K562 (cell line): ENCODE results near the gene SLC22A4. TPM values are rescaled to one million over a fixed set of nuclear protein-coding genes. Genes with fewer than 3 reads are reported as not detected.

ENCODE experiments used
- ARNT ChIP-seq, 2 experiments: fragments of 450-650 bp; IDR thresholded peaks; 2 replicates each; pipeline ENCODE4 v1.6.1; 2016; ENCODE audit warnings: mild to moderate bottlenecking in 1 of 2
- CC2D1A ChIP-seq: fragments of 450-650 bp; IDR thresholded peaks from 2 replicates; pipeline ENCODE4 v1.6.1; 2017; ENCODE audit warnings: mild to moderate bottlenecking
- HCFC1 ChIP-seq: IDR thresholded peaks from 2 replicates; pipeline ENCODE4 v1.6.1; 2012; ENCODE audit warnings: low read depth, low read length, improper control_type of control experiment
- HDAC1 ChIP-seq, 2 experiments: fragments of 450-650 bp; IDR thresholded peaks; 2 replicates each; pipeline ENCODE4 v1.6.1; 2016 to 2017; ENCODE audit warnings: inconsistent platforms in 1 of 2, mild to moderate bottlenecking in 1 of 2, moderate library complexity in 1 of 2
- ILF3 ChIP-seq: fragments of 450-650 bp; IDR thresholded peaks from 2 replicates; pipeline ENCODE4 v1.6.1; 2018; ENCODE audit warnings: antibody characterized with exemption, mild to moderate bottlenecking, moderate library complexity, borderline replicate concordance
- NFYB ChIP-seq: IDR thresholded peaks from 2 replicates; pipeline ENCODE4 v1.6.1; 2011; ENCODE audit warnings: mild to moderate bottlenecking, moderate library complexity; ENCODE audit not compliant: insufficient read length; ENCODE audit errors: extremely low read depth
- RBM17 ChIP-seq: fragments of 200-400 bp; formaldehyde crosslinking; IDR thresholded peaks from 2 replicates; pipeline ENCODE4 v1.6.1; 2017; ENCODE audit warnings: low read depth, mild to moderate bottlenecking, low read length, borderline replicate concordance
- TEAD1 ChIP-seq, 2 experiments: fragments of 450-650 bp in 1 of 2; sonication (generic) in 1 of 2; formaldehyde crosslinking; IDR thresholded peaks; 2 replicates each; pipeline versions ENCODE4 v1.4.0 to v1.8.0; 2020 to 2022; ENCODE audit warnings: mild to moderate bottlenecking in 2 of 2, missing genetic modification reagents in 1 of 2
- ZBTB7A ChIP-seq: IDR thresholded peaks from 2 replicates; pipeline ENCODE4 v1.6.1; 2011; ENCODE audit warnings: low read depth, mild to moderate bottlenecking, low read length, moderate library complexity, borderline replicate concordance; ENCODE audit not compliant: control insufficient read depth
- ZNF311 ChIP-seq: fragments of 250-450 bp; sonication (Bioruptor Pico); IDR thresholded peaks from 2 replicates; pipeline ENCODE4 v1.4.0; 2020; ENCODE audit warnings: mild to moderate bottlenecking, moderate library complexity
- ZNF57 ChIP-seq: fragments of 450-650 bp; formaldehyde crosslinking; IDR thresholded peaks from 2 replicates; pipeline ENCODE4 v1.4.0; 2020; ENCODE audit warnings: mild to moderate bottlenecking, moderate library complexity
- polyA plus RNA-seq, 8 experiments: library from polyadenylated mRNA; depleted of rRNA in 4 of 8; stranded (reverse) in 5 of 8; unstranded in 3 of 8; fragments of >200 nt; fragmentation: Nextera tagmentation in 2 of 8; fragmentation: Illumina TruSeq in 1 of 8; extraction: Ambion mirVana in 2 of 8; extraction: Trizol in 1 of 8; gene quantifications; 2 replicates each; pipeline versions ENCODE4 v1.2.1 to v1.2.3, GENCODE V29; 2011 to 2014; ENCODE audit warnings: inconsistent platforms in 1 of 8, missing spikeins in 1 of 8
- total RNA-seq, 7 experiments: library from RNA; depleted of rRNA in 6 of 7; stranded (reverse); fragments of >200 nt in 6 of 7; fragmentation: Illumina TruSeq in 2 of 7; extraction: Trizol in 2 of 7; gene quantifications; 2 replicates each; pipeline versions ENCODE4 v1.2.1 to v1.2.3, GENCODE V29; 2011 to 2021; ENCODE audit warnings: low replicate concordance in 1 of 7
- TF ChIP-seq, protein P1 (sequence below): fragments of 450-650 bp; formaldehyde crosslinking; IDR thresholded peaks from 2 replicates; pipeline ENCODE4 v1.4.0; 2020; ENCODE audit warnings: mild to moderate bottlenecking
- TF ChIP-seq, protein P2 (sequence below), 2 experiments: IDR thresholded peaks in 1 of 2; conservative IDR thresholded peaks in 1 of 2; 2 replicates each; pipeline ENCODE4 v1.6.1; 2016; ENCODE audit warnings: low read depth in 2 of 2, mild to moderate bottlenecking in 1 of 2, missing compliant biosample characterization in 1 of 2, missing genetic modification characterization in 1 of 2, moderate library complexity in 1 of 2
- TF ChIP-seq, protein P3 (sequence below): fragments of 450-650 bp; formaldehyde crosslinking; IDR thresholded peaks from 2 replicates; pipeline ENCODE4 v1.4.0; 2020; ENCODE audit warnings: mild to moderate bottlenecking, moderate library complexity
- TF ChIP-seq, protein P4 (sequence below): fragments of 450-650 bp; IDR thresholded peaks from 2 replicates; pipeline ENCODE4 v1.6.1; 2018; ENCODE audit not compliant: partially characterized antibody

The SLC22A4 gene
- total and polyA plus RNA-seq, 9 of the 15 experiments (the other 6 are each of a cell fraction or from before 2014, with no cell fraction given) = 2.7 to 9.5 (median 6.2) TPM

DNA sequence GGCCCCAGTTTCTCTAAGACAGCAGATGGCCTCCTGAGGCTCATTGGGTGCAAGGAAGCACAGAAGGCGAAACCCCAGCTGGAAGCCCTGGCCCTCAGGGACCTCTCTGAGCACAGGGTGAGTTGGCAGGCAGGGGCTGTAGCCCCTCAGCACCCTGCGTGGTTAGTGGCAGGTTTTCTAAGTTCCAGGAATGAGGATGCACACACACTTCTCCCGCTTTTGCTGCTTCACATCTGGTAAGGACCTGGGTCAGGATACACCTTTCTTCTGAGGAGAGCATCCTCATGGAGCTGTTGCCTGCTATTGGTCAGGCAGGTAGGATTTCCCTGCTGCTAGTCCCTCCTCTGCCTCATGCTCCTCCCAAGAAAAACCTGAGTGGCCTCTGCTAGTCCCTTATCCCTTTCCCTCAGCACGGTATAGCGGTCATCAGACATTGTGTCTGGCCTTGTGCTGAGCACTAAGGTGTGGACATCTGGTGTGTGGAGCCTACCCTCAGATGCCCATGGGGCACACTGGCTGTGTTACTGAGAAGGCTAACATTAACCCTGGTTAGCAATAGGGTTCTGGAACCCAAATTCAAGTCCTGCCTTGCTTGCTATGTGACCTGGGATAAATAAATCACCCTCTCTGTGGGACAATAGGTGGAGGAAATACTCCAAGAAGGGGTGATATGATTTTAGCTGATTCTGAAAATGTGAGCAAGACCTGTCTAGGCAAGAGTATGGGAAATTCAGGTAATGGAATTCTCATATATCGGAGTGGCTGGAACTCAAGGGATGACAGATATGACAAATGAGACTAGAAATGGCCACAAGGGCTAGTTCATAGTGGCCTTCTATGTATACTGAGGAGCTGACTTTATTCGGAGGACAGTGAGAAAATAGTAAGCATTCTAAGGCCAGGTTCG is 1.6 kb downstream of the SLC22A4 start (continued):
- TF ChIP-seq ZBTB7A = peak; percentile 64; the same call in 1 of the 2 replicates
- TF ChIP-seq, protein P1, sequence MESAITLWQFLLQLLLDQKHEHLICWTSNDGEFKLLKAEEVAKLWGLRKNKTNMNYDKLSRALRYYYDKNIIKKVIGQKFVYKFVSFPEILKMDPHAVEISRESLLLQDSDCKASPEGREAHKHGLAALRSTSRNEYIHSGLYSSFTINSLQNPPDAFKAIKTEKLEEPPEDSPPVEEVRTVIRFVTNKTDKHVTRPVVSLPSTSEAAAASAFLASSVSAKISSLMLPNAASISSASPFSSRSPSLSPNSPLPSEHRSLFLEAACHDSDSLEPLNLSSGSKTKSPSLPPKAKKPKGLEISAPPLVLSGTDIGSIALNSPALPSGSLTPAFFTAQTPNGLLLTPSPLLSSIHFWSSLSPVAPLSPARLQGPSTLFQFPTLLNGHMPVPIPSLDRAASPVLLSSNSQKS = no peak
- TF ChIP-seq ILF3 = no peak
- TF ChIP-seq NFYB = peak; percentile 61
- TF ChIP-seq ARNT (IDR thresholded peaks at IDR 0.05) = 0 out of 4 replicates have a peak, but pooled peaks of 1 of the 2 experiments have one; percentile 32
- TF ChIP-seq RBM17 = no peak
- TF ChIP-seq ZNF57 (CRISPR knock-in tag) = no peak
- TF ChIP-seq ZNF311 (CRISPR knock-in tag) = no peak
- no peak for TF ChIP-seq HCFC1
- TF ChIP-seq, protein P2, sequence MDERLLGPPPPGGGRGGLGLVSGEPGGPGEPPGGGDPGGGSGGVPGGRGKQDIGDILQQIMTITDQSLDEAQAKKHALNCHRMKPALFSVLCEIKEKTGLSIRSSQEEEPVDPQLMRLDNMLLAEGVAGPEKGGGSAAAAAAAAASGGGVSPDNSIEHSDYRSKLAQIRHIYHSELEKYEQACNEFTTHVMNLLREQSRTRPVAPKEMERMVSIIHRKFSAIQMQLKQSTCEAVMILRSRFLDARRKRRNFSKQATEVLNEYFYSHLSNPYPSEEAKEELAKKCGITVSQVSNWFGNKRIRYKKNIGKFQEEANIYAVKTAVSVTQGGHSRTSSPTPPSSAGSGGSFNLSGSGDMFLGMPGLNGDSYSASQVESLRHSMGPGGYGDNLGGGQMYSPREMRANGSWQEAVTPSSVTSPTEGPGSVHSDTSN (CRISPR knock-in tag; IDR thresholded peaks at IDR 0.05; ENCODE audit: low read depth) = no peak
- TF ChIP-seq, protein P2 (tag; conservative IDR thresholded peaks at IDR 0.05; ENCODE audit: low read depth) = peak; percentile 70
- no peak for TF ChIP-seq CC2D1A
- TF ChIP-seq, protein P3, sequence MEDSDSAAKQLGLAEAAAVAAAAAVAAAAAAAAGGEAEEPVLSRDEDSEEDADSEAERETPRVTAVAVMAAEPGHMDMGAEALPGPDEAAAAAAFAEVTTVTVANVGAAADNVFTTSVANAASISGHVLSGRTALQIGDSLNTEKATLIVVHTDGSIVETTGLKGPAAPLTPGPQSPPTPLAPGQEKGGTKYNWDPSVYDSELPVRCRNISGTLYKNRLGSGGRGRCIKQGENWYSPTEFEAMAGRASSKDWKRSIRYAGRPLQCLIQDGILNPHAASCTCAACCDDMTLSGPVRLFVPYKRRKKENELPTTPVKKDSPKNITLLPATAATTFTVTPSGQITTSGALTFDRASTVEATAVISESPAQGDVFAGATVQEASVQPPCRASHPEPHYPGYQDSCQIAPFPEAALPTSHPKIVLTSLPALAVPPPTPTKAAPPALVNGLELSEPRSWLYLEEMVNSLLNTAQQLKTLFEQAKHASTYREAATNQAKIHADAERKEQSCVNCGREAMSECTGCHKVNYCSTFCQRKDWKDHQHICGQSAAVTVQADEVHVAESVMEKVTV = no peak
- 0 out of 4 replicates have a peak, but pooled peaks of 1 of the 2 experiments have one; percentile 4 for TF ChIP-seq TEAD1 (CRISPR knock-in tag; IDR thresholded peaks at IDR 0.05)
- TF ChIP-seq, protein P4, sequence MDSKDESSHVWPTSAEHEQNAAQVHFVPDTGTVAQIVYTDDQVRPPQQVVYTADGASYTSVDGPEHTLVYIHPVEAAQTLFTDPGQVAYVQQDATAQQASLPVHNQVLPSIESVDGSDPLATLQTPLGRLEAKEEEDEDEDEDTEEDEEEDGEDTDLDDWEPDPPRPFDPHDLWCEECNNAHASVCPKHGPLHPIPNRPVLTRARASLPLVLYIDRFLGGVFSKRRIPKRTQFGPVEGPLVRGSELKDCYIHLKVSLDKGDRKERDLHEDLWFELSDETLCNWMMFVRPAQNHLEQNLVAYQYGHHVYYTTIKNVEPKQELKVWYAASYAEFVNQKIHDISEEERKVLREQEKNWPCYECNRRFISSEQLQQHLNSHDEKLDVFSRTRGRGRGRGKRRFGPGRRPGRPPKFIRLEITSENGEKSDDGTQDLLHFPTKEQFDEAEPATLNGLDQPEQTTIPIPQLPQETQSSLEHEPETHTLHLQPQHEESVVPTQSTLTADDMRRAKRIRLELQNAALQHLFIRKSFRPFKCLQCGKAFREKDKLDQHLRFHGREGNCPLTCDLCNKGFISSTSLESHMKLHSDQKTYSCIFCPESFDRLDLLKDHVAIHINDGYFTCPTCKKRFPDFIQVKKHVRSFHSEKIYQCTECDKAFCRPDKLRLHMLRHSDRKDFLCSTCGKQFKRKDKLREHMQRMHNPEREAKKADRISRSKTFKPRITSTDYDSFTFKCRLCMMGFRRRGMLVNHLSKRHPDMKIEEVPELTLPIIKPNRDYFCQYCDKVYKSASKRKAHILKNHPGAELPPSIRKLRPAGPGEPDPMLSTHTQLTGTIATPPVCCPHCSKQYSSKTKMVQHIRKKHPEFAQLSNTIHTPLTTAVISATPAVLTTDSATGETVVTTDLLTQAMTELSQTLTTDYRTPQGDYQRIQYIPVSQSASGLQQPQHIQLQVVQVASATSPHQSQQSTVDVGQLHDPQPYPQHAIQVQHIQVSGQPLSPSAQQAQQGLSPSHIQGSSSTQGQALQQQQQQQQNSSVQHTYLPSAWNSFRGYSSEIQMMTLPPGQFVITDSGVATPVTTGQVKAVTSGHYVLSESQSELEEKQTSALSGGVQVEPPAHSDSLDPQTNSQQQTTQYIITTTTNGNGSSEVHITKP = peak; percentile 3
- TF ChIP-seq HDAC1 (IDR thresholded peaks at IDR 0.05) = 0 out of 4 replicates have a peak, but pooled peaks of 1 of the 2 experiments have one; percentile 20
